ENCODE results near the gene RIPOR2. TPM values are rescaled to one million over a fixed set of nuclear protein-coding genes. Genes with fewer than 3 reads are reported as not detected.
A peak's percentile ranks its signal among the peaks of the same experiment; 100 is the strongest.

RIPOR2 gene
- total and polyA plus RNA-seq, 8 donors = 2.0 to 19.3 (median 9.4) TPM; not detected in 1

DNA sequence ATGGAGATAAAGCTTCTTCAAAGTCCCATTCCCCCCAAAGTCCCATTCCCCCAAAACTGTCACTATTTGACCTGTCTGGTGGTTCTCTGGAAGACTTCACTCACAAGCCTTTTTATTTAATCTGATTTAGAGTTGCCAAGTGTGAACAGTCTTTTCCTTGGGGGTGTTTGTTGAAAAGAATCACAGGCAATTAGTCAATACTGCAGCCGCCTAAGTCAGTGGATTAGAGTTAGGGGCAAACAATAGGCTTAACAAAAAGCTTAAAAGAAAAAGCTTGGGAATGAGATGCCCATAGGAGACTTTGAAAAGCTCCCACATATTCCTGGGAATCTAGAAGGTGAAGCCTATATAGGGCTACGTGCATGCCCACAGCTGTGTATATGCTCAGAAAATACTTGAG, 8.0 kb upstream of the RIPOR2 start:
- no peak for DNase-seq
- 73 to 100% (median 94%) methylated on average over 2 of the region's 2 CpGs for WGBS, 5 donors
- Histone ChIP-seq H3K4me1 (no peaks in the 10 kb centered on the region), H3K27me3 (no peaks in the 10 kb centered on the region), H3K36me3 (no peaks in the 10 kb centered on the region), H3K27ac (no peak overlapping the region), H3K4me3 (no peak overlapping the region), H3K9me3 (peaks cover 0 to 31% (median 17%) of the 10 kb centered on the region in 4 donors)
- intact Hi-C loops (cut with DNase I; ENCODE audit: low total_unique reads) = no loop called here
- TF ChIP-seq EP300 (IDR thresholded peaks at IDR 0.05) (no peak), CTCF (IDR thresholded peaks at IDR 0.05) (no peak), POLR2AphosphoS5 (IDR thresholded peaks at IDR 0.05) (no peak), POLR2A (IDR thresholded peaks at IDR 0.05) (no peak)

- 77 to 88% (median 82%) methylated on average over 9 of the region's 9 CpGs for WGBS, 5 donors
- no peaks in the 10 kb centered on the region for H3K27me3 ChIP-seq
- H3K4me1 ChIP-seq = peaks cover 0 to 17% (median 12%) of the 10 kb centered on the region in 4 donors
- H3K27ac ChIP-seq = no peak overlapping the region
- no peak for TF ChIP-seq EP300 (IDR thresholded peaks at IDR 0.05)
- TF ChIP-seq POLR2A (IDR thresholded peaks at IDR 0.05) = no peak
- TF ChIP-seq CTCF (IDR thresholded peaks at IDR 0.05) = no peak
- intact Hi-C loops (cut with DNase I; ENCODE audit: low total_unique reads) = no loop called here
- H3K4me3 ChIP-seq = no peak overlapping the region
- no peak for DNase-seq
- H3K36me3 ChIP-seq = no peaks in the 10 kb centered on the region
- peaks cover 0 to 21% (median 13%) of the 10 kb centered on the region in 4 donors for H3K9me3 ChIP-seq
These were observed 4.7 kb upstream of the RIPOR2 start for GRCh38 chr6:24940311-24940917.

- 31 to 58% (median 40%) methylated on average over 5 of the region's 5 CpGs for WGBS, 5 donors
- no peak for DNase-seq
- no peaks in the 10 kb centered on the region for H3K9me3 ChIP-seq
- intact Hi-C loops (cut with DNase I; ENCODE audit: low total_unique reads) = no loop called here
- H3K4me3 ChIP-seq = peak overlapping the region in 1 of 4 donors; percentile 19
- peaks cover 7 to 39% (median 19%) of the 10 kb centered on the region in 4 donors for H3K4me1 ChIP-seq
- no peaks in the 10 kb centered on the region for H3K27me3 ChIP-seq
- no peaks in the 10 kb centered on the region for H3K36me3 ChIP-seq
- peak overlapping the region in 2 of 5 donors; percentile 64 to 80 for H3K27ac ChIP-seq
- no peak for TF ChIP-seq EP300 (IDR thresholded peaks at IDR 0.05)
- no peak for TF ChIP-seq POLR2AphosphoS5 (IDR thresholded peaks at IDR 0.05)
- no peak for TF ChIP-seq POLR2A (IDR thresholded peaks at IDR 0.05)
- no peak for TF ChIP-seq CTCF (IDR thresholded peaks at IDR 0.05)
These were observed 1.0 kb upstream of the RIPOR2 start for GRCh38 chr6:24936641-24937317.

DNA sequence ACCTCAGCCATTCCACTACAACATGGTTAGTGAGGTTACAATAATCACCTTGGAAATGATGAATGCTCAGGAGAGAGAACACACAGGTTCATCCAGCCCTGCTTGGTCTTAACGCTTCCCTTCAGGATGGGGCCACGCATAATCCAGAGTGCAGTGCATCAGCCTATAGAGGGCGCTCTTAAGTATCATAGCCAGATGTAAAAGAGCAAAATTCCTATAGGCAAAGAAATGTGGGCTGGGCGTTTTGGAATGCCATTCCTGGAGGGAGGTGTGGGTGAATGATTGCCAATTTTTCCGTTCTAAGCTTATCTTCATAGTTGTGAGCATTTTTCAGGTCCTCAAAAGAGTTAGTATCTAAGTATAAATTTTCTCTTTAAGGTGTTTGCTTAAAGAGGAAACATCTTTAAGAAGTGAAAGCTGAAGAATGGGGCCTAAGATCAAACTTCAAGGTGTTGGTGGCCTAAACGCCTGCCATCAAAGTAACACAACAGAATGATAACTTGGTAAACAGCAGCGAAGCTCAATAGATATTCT, 1.8 kb downstream of the RIPOR2 start:
- Histone ChIP-seq H3K36me3 (no peaks in the 10 kb centered on the region), H3K9me3 (no peaks in the 10 kb centered on the region), H3K27me3 (no peaks in the 10 kb centered on the region), H3K4me3 (peak overlapping the region in 2 of 4 donors; percentile 11 to 25), H3K4me1 (peaks cover 25 to 67% (median 39%) of the 10 kb centered on the region in 4 donors), H3K27ac (peak overlapping the region in 3 of 5 donors; percentile 1 to 80 (median 64))
- intact Hi-C loops (cut with DNase I; ENCODE audit: low total_unique reads) = no loop called here
- peak in 1 of 2 donors; percentile 55 for DNase-seq
- TF ChIP-seq CTCF (IDR thresholded peaks at IDR 0.05) = peak in 3 of 7 experiments; percentile 12 to 45 (median 16)
- no peak for TF ChIP-seq EP300 (IDR thresholded peaks at IDR 0.05)
- 58 to 71% (median 65%) methylated on average over 7 of the region's 7 CpGs for WGBS, 5 donors

All from stomach (tissue), 9 donors.